WTC11 (cell line): ENCODE results near the gene HHAT. TPM values are rescaled to one million over a fixed set of nuclear protein-coding genes. Genes with fewer than 3 reads are reported as not detected.

Source experiments
- ATAC-seq: fragments of 200-7000 bp; cut with Tn5 transposase; 2 replicates; pipeline ENCODE4 v1.10.0; 2021; ENCODE audit warnings: mild to moderate bottlenecking, moderate library complexity
- CTCF ChIA-PET: fragments of 300-600 bp; sonication (Branson Sonifier 250); formaldehyde crosslinking; loops from one replicate; lab custom pipeline; 2021; ENCODE audit warnings: antibody characterized with exemption; lab: Charles Lee
- POLR2A ChIA-PET: fragments of 350-600 bp; sonication (Branson Sonifier 250); formaldehyde crosslinking; loops from one replicate; lab custom pipeline; 2021; ENCODE audit warnings: antibody characterized with exemption; lab: Charles Lee
- DNase-seq: peaks from one replicate; pipeline ENCODE4 v3.0.0; 2021; ENCODE audit warnings: low spot score
- H3K27ac Mint-ChIP-seq: 2 replicates; pipeline ENCODE4 v1.8.0; 2021; ENCODE audit warnings: mixed read lengths
- H3K27me3 Mint-ChIP-seq: 2 replicates; pipeline ENCODE4 v1.8.0; 2021; ENCODE audit warnings: low read depth, mild to moderate bottlenecking, moderate library complexity, mixed read lengths
- H3K36me3 Mint-ChIP-seq: 2 replicates; pipeline ENCODE4 v1.8.0; 2021; ENCODE audit warnings: mixed read lengths
- H3K4me1 Mint-ChIP-seq: 2 replicates; pipeline ENCODE4 v1.8.0; 2022; ENCODE audit warnings: mixed read lengths
- H3K4me3 Mint-ChIP-seq: 2 replicates; pipeline ENCODE4 v1.8.0; 2021; ENCODE audit warnings: mild to moderate bottlenecking, moderate library complexity, mixed read lengths
- H3K9me3 Mint-ChIP-seq: 2 replicates; pipeline ENCODE4 v1.8.0; 2021; ENCODE audit warnings: mixed read lengths
- CREB1 ChIP-seq: sonication (generic); formaldehyde crosslinking; IDR thresholded peaks from 2 replicates; pipeline ENCODE4 v1.8.0; 2023; ENCODE audit warnings: mild to moderate bottlenecking, missing genetic modification reagents
- CREM ChIP-seq: sonication (generic); formaldehyde crosslinking; IDR thresholded peaks from 2 replicates; pipeline ENCODE4 v1.8.1; 2022; ENCODE audit warnings: mild to moderate bottlenecking, missing genetic modification reagents, moderate library complexity
- ELF4 ChIP-seq: sonication (generic); formaldehyde crosslinking; IDR thresholded peaks from 2 replicates; pipeline ENCODE4 v1.8.1; 2022; ENCODE audit warnings: low read depth, mild to moderate bottlenecking, moderate library complexity, missing genetic modification reagents
- EMX1 ChIP-seq: fragments of 250-450 bp; sonication (Bioruptor Pico); IDR thresholded peaks from 2 replicates; pipeline ENCODE4 v1.8.0; 2021; ENCODE audit warnings: mild to moderate bottlenecking
- GTF2I ChIP-seq: fragments of 250-450 bp; sonication (Bioruptor Pico); conservative IDR thresholded peaks from 2 replicates; pipeline ENCODE4 v1.4.0; 2021; ENCODE audit warnings: mild to moderate bottlenecking
- IRF2 ChIP-seq: sonication (generic); formaldehyde crosslinking; IDR thresholded peaks from 2 replicates; pipeline ENCODE4 v1.8.0; 2022; ENCODE audit warnings: low read depth, missing genetic modification reagents, borderline replicate concordance
- MXD4 ChIP-seq: fragments of 250-450 bp; sonication (Bioruptor Pico); IDR thresholded peaks from 2 replicates; pipeline ENCODE4 v1.8.0; 2021; ENCODE audit warnings: mild to moderate bottlenecking, moderate library complexity, borderline replicate concordance
- OVOL2 ChIP-seq: fragments of 250-450 bp; sonication (Bioruptor Pico); IDR thresholded peaks from 2 replicates; pipeline ENCODE4 v1.9.0; 2021; ENCODE audit warnings: mild to moderate bottlenecking, borderline replicate concordance
- ZNF121 ChIP-seq: sonication (generic); formaldehyde crosslinking; IDR thresholded peaks from 2 replicates; pipeline ENCODE4 v1.8.0; 2023; ENCODE audit warnings: missing genetic modification reagents
- ZNF232 ChIP-seq: sonication (generic); formaldehyde crosslinking; IDR thresholded peaks from 2 replicates; pipeline ENCODE4 v1.8.0; 2022; ENCODE audit warnings: mild to moderate bottlenecking, missing genetic modification reagents
- total RNA-seq: library from RNA; stranded (reverse); gene quantifications from 3 replicates; pipeline ENCODE4 v1.2.3, GENCODE V29; 2021
- TF ChIP-seq, protein P1 (sequence below): sonication (generic); formaldehyde crosslinking; IDR thresholded peaks from 2 replicates; pipeline ENCODE4 v1.8.1; 2023; ENCODE audit warnings: mild to moderate bottlenecking, missing genetic modification reagents
- TF ChIP-seq, protein P2 (sequence below): sonication (generic); formaldehyde crosslinking; conservative IDR thresholded peaks from 2 replicates; pipeline ENCODE4 v1.8.1; 2023; ENCODE audit warnings: mild to moderate bottlenecking, low read depth, missing genetic modification reagents, moderate library complexity
- TF ChIP-seq, protein P3 (sequence below): sonication (generic); formaldehyde crosslinking; IDR thresholded peaks from 2 replicates; pipeline ENCODE4 v1.8.1; 2022; ENCODE audit warnings: low read depth, missing genetic modification reagents, borderline replicate concordance
- TF ChIP-seq, protein P4 (sequence below): sonication (generic); formaldehyde crosslinking; IDR thresholded peaks from 2 replicates; pipeline ENCODE4 v1.8.0; 2023; ENCODE audit warnings: missing genetic modification reagents
- TF ChIP-seq, protein P5 (sequence below): fragments of 250-450 bp; sonication (Bioruptor Pico); IDR thresholded peaks from 2 replicates; pipeline ENCODE4 v1.9.0; 2021; ENCODE audit warnings: moderate library complexity, mild to moderate bottlenecking, inconsistent platforms, borderline replicate concordance
- TF ChIP-seq, protein P6 (sequence below): sonication (generic); formaldehyde crosslinking; IDR thresholded peaks from 2 replicates; pipeline ENCODE4 v1.8.1; 2022; ENCODE audit warnings: low read depth, mild to moderate bottlenecking, moderate library complexity, missing genetic modification reagents, borderline replicate concordance
- TF ChIP-seq, protein P7 (sequence below): fragments of 250-450 bp; sonication (Bioruptor Pico); conservative IDR thresholded peaks from 2 replicates; pipeline ENCODE4 v1.9.0; 2021; ENCODE audit warnings: mild to moderate bottlenecking

HHAT gene
- total RNA-seq, 1 experiment from 2014 or later, result 0.39 TPM

DNA sequence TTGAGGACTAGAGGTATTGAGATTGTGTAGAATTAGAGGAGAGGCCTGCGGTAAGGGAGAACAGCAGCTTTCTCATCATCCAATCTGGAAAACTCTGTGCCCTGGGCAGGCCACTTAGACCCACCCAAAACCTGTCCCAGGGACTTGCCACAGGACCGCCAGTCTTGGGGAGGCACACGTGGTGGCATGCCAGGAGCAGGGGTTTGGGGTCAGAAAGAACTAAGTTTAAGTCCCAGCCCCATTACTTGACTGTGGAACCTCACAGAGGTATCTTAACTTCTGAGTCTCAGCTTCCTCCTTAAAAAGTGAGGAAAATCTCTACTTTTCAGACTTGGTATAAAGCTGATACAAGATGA is 356.6 kb downstream of the HHAT start:
- H3K4me1 Mint-ChIP-seq, result no peaks in the 10 kb centered on the region
- ATAC-seq, result no peak

DNA sequence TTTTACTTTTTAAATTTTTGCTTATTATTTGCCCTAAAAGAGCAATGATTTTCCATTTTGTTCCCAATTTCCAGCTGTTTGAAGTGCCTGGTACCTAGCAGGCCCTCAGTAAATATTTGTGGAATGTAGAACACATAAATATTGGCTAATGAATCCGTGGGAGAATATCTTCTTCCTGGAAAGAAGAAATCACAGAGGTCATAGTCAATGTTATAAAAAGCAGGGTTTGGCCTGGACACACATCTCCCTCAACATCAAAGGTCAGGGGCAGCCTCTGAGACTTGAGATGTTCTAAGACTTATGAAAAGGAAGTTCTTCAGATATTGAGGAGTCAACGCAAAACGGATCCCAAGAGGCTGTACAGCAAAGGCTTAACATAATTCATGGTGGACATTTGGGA is 358.1 kb downstream of the HHAT start:
- TF ChIP-seq ZNF232 (CRISPR knock-in tag) (no peak), ZNF121 (CRISPR knock-in tag) (no peak), MXD4 (CRISPR knock-in tag) (no peak), ELF4 (CRISPR knock-in tag) (no peak)
- TF ChIP-seq, protein P1, sequence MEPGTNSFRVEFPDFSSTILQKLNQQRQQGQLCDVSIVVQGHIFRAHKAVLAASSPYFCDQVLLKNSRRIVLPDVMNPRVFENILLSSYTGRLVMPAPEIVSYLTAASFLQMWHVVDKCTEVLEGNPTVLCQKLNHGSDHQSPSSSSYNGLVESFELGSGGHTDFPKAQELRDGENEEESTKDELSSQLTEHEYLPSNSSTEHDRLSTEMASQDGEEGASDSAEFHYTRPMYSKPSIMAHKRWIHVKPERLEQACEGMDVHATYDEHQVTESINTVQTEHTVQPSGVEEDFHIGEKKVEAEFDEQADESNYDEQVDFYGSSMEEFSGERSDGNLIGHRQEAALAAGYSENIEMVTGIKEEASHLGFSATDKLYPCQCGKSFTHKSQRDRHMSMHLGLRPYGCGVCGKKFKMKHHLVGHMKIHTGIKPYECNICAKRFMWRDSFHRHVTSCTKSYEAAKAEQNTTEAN, result no peak
- ChIA-PET CTCF (no interaction called here), POLR2A (no interaction called here)
- no peak for ATAC-seq
- Mint-ChIP-seq H3K9me3 (no peaks in the 10 kb centered on the region), H3K27ac (no peak overlapping the region), H3K36me3 (no peaks in the 10 kb centered on the region), H3K27me3 (no peaks in the 10 kb centered on the region), H3K4me3 (no peak overlapping the region), H3K4me1 (no peaks in the 10 kb centered on the region)
- no peak for DNase-seq

More for the DNA sequence above, 356.6 kb downstream of the HHAT start:
- Mint-ChIP-seq H3K27me3 (no peaks in the 10 kb centered on the region), H3K27ac (no peak overlapping the region), H3K4me3 (no peak overlapping the region), H3K9me3 (no peaks in the 10 kb centered on the region), H3K36me3 (no peaks in the 10 kb centered on the region)
- POLR2A ChIA-PET, result no interaction called here
- TF ChIP-seq EMX1 (CRISPR knock-in tag), result no peak
- TF ChIP-seq, protein P2, sequence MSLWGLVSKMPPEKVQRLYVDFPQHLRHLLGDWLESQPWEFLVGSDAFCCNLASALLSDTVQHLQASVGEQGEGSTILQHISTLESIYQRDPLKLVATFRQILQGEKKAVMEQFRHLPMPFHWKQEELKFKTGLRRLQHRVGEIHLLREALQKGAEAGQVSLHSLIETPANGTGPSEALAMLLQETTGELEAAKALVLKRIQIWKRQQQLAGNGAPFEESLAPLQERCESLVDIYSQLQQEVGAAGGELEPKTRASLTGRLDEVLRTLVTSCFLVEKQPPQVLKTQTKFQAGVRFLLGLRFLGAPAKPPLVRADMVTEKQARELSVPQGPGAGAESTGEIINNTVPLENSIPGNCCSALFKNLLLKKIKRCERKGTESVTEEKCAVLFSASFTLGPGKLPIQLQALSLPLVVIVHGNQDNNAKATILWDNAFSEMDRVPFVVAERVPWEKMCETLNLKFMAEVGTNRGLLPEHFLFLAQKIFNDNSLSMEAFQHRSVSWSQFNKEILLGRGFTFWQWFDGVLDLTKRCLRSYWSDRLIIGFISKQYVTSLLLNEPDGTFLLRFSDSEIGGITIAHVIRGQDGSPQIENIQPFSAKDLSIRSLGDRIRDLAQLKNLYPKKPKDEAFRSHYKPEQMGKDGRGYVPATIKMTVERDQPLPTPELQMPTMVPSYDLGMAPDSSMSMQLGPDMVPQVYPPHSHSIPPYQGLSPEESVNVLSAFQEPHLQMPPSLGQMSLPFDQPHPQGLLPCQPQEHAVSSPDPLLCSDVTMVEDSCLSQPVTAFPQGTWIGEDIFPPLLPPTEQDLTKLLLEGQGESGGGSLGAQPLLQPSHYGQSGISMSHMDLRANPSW (CRISPR knock-in tag), result no peak
- TF ChIP-seq, protein P3, sequence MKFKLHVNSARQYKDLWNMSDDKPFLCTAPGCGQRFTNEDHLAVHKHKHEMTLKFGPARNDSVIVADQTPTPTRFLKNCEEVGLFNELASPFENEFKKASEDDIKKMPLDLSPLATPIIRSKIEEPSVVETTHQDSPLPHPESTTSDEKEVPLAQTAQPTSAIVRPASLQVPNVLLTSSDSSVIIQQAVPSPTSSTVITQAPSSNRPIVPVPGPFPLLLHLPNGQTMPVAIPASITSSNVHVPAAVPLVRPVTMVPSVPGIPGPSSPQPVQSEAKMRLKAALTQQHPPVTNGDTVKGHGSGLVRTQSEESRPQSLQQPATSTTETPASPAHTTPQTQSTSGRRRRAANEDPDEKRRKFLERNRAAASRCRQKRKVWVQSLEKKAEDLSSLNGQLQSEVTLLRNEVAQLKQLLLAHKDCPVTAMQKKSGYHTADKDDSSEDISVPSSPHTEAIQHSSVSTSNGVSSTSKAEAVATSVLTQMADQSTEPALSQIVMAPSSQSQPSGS (CRISPR knock-in tag), result no peak
- TF ChIP-seq CREB1 (CRISPR knock-in tag), result no peak
- no peak for TF ChIP-seq GTF2I
- no peak for TF ChIP-seq OVOL2 (CRISPR knock-in tag)
- no peak for TF ChIP-seq CREM (CRISPR knock-in tag)
- TF ChIP-seq, protein P4, sequence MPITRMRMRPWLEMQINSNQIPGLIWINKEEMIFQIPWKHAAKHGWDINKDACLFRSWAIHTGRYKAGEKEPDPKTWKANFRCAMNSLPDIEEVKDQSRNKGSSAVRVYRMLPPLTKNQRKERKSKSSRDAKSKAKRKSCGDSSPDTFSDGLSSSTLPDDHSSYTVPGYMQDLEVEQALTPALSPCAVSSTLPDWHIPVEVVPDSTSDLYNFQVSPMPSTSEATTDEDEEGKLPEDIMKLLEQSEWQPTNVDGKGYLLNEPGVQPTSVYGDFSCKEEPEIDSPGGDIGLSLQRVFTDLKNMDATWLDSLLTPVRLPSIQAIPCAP (CRISPR knock-in tag), result no peak
- TF ChIP-seq, protein P5, sequence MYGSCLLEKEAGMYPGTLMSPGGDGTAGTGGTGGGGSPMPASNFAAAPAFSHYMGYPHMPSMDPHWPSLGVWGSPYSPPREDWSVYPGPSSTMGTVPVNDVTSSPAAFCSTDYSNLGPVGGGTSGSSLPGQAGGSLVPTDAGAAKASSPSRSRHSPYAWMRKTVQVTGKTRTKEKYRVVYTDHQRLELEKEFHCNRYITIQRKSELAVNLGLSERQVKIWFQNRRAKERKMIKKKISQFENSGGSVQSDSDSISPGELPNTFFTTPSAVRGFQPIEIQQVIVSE (CRISPR knock-in tag), result no peak
- TF ChIP-seq, protein P6, sequence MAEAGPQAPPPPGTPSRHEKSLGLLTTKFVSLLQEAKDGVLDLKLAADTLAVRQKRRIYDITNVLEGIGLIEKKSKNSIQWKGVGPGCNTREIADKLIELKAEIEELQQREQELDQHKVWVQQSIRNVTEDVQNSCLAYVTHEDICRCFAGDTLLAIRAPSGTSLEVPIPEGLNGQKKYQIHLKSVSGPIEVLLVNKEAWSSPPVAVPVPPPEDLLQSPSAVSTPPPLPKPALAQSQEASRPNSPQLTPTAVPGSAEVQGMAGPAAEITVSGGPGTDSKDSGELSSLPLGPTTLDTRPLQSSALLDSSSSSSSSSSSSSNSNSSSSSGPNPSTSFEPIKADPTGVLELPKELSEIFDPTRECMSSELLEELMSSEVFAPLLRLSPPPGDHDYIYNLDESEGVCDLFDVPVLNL, result no peak
- TF ChIP-seq, protein P7, sequence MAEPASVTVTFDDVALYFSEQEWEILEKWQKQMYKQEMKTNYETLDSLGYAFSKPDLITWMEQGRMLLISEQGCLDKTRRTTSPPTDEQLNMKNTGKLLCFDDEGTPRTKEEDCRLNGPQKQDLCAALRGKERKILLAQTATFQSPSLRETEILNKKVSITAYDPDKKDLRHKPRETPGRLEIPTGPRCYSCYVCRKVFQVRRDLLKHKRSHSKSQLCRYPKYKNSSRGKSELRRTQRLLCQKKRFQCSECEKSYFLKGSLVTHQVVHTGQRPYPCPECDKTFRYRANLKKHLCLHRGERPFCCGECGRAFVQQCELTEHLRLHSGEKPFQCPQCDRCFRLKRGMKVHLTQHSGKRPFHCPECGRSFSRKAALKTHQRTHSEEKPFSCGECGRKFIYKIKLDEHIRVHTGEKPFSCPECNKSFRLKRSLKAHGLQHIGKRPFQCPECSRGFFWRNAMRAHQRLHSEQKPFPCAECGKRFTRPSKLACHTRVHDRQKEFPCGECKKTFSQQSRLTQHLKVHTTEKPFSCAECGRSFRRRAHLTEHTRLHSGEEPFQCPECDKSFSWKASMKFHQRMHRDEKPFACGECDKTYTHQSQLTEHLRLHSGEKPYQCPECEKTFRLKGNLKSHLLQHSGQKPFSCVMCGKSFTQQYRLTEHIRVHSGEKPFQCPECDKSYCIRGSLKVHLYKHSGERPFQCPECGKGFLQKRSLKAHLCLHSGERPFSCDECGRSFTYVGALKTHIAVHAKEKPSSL (CRISPR knock-in tag), result no peak
- no peak for TF ChIP-seq IRF2
- no peak for DNase-seq
- CTCF ChIA-PET, result interaction anchor here (0.7 kb wide), 1 partner anchor 12 kb away, joined by 3 read pairs; no protein-coding TSS in a partner anchor
